Retinal pigment epithelial cell (primary cell): Measurements from ENCODE around the gene SEMA3E.

ENCODE experiments used
- DNase-seq: peaks from one replicate; pipeline ENCODE4 v3.0.0-alpha.2; 2010; ENCODE audit warnings: low read depth
- H3K4me3 ChIP-seq: 2 replicates; pipeline ENCODE4 v1.5.1; 2011; ENCODE audit warnings: mild to moderate bottlenecking, low read length, control low read depth, moderate library complexity
- CTCF ChIP-seq: conservative IDR thresholded peaks from 2 replicates; pipeline ENCODE4 v1.5.1; 2011; ENCODE audit warnings: low read depth, low read length, control low read depth, inconsistent platforms

SEMA3E gene

GRCh38 chr7:83663131-83663530 is 14.2 kb upstream of the SEMA3E start:
- H3K4me3 ChIP-seq, result no peak overlapping the region

GRCh38 chr7:83658126-83658525 is 9.2 kb upstream of the SEMA3E start:
- no peak for TF ChIP-seq CTCF
- no peak overlapping the region for H3K4me3 ChIP-seq
- DNase-seq, result no peak

More at GRCh38 chr7:83663131-83663530, 14.2 kb upstream of the SEMA3E start:
- TF ChIP-seq CTCF, result no peak
- no peak for DNase-seq

GRCh38 chr7:83655951-83656556 is 7.1 kb upstream of the SEMA3E start:
- TF ChIP-seq CTCF, result peak; percentile 97
- DNase-seq, result peak; percentile 14
- H3K4me3 ChIP-seq, result no peak overlapping the region

GRCh38 chr7:83652481-83652880 is 3.5 kb upstream of the SEMA3E start:
- DNase-seq, result no peak
- no peak for TF ChIP-seq CTCF
- no peak overlapping the region for H3K4me3 ChIP-seq

GRCh38 chr7:83649701-83650100 is 762 bp upstream of the SEMA3E start:
- H3K4me3 ChIP-seq, result no peak overlapping the region
- no peak for DNase-seq
- TF ChIP-seq CTCF, result no peak

GRCh38 chr7:83646027-83646426 is 2.9 kb downstream of the SEMA3E start:
- no peak for DNase-seq
- TF ChIP-seq CTCF, result no peak
- no peak overlapping the region for H3K4me3 ChIP-seq

GRCh38 chr7:83643739-83644138 is 5.2 kb downstream of the SEMA3E start:
- TF ChIP-seq CTCF, result no peak
- no peak overlapping the region for H3K4me3 ChIP-seq
- no peak for DNase-seq
